Astrocyte (in vitro differentiated cells and primary cell): Measurements from ENCODE around the gene RNF34. TPM values are rescaled to one million over a fixed set of nuclear protein-coding genes. Genes with fewer than 3 reads are reported as not detected.

Source experiments
- DNase-seq: peaks from one replicate; pipeline ENCODE4 v3.0.0-alpha.2; 2010; ENCODE audit warnings: low read depth
- FAIRE-seq: peaks from 2 replicates; lab custom pipeline; 2011; peaks lifted over from hg19 to GRCh38; lab: Jason Lieb, UNC
- H2AFZ ChIP-seq: 2 replicates; pipeline ENCODE4 v1.6.0; 2012; ENCODE audit warnings: low read depth, low read length, inconsistent platforms
- H3K27ac ChIP-seq: 2 replicates; pipeline ENCODE4 v1.5.1; 2011; ENCODE audit warnings: low read depth, low read length, inconsistent platforms
- H3K27me3 ChIP-seq: 2 replicates; pipeline ENCODE4 v1.6.0; 2011; ENCODE audit warnings: low read length, inconsistent platforms; ENCODE audit not compliant: insufficient read depth
- H3K36me3 ChIP-seq: 2 replicates; pipeline ENCODE4 v1.5.1; 2011; ENCODE audit warnings: low read length, inconsistent platforms; ENCODE audit not compliant: insufficient read depth
- H3K4me1 ChIP-seq: 2 replicates; pipeline ENCODE4 v1.5.1; 2011; ENCODE audit warnings: low read length, inconsistent platforms; ENCODE audit not compliant: insufficient read depth
- H3K4me2 ChIP-seq: 2 replicates; pipeline ENCODE4 v1.6.0; 2012; ENCODE audit warnings: low read length, inconsistent platforms
- H3K4me3 ChIP-seq: 2 replicates; pipeline ENCODE4 v1.5.1; 2011; ENCODE audit warnings: low read depth, mild to moderate bottlenecking, low read length, inconsistent platforms; ENCODE audit not compliant: insufficient read depth
- H3K79me2 ChIP-seq: 2 replicates; pipeline ENCODE4 v1.6.0; 2012; ENCODE audit warnings: mild to moderate bottlenecking, low read length, inconsistent platforms; ENCODE audit not compliant: insufficient read depth
- H3K9ac ChIP-seq: 2 replicates; pipeline ENCODE4 v1.6.0; 2012; ENCODE audit warnings: mild to moderate bottlenecking, low read length, inconsistent platforms
- H3K9me3 ChIP-seq: 2 replicates; pipeline ENCODE4 v1.5.1; 2012; ENCODE audit warnings: low read depth, mild to moderate bottlenecking, low read length, inconsistent platforms; ENCODE audit not compliant: insufficient read depth
- H4K20me1 ChIP-seq: 2 replicates; pipeline ENCODE4 v1.6.0; 2012; ENCODE audit warnings: low read length, inconsistent platforms; ENCODE audit not compliant: insufficient read depth
- H3K27ac Mint-ChIP-seq: one replicate; pipeline ENCODE4 v1.8.0; 2021; ENCODE audit warnings: mild to moderate bottlenecking, mixed read lengths; ENCODE audit not compliant: unreplicated experiment
- H3K27me3 Mint-ChIP-seq: one replicate; pipeline ENCODE4 v1.8.0; 2021; ENCODE audit warnings: low read depth, mixed read lengths; ENCODE audit not compliant: unreplicated experiment
- H3K36me3 Mint-ChIP-seq: one replicate; pipeline ENCODE4 v1.8.0; 2021; ENCODE audit warnings: low read depth, mixed read lengths; ENCODE audit not compliant: unreplicated experiment
- H3K4me1 Mint-ChIP-seq: one replicate; pipeline ENCODE4 v1.8.0; 2021; ENCODE audit warnings: low read depth, mixed read lengths; ENCODE audit not compliant: unreplicated experiment
- H3K4me3 Mint-ChIP-seq: one replicate; pipeline ENCODE4 v1.8.0; 2021; ENCODE audit warnings: mild to moderate bottlenecking, moderate library complexity, mixed read lengths; ENCODE audit not compliant: unreplicated experiment
- H3K9me3 Mint-ChIP-seq: one replicate; pipeline ENCODE4 v1.8.0; 2021; ENCODE audit warnings: mild to moderate bottlenecking, mixed read lengths; ENCODE audit not compliant: unreplicated experiment
- EZH2 ChIP-seq: IDR thresholded peaks from 2 replicates; pipeline ENCODE4 v1.6.1; 2012; ENCODE audit warnings: mild to moderate bottlenecking, low read length, inconsistent platforms; ENCODE audit not compliant: insufficient read depth
- total RNA-seq: library from RNA; stranded (reverse); gene quantifications from 2 replicates; pipeline ENCODE4 v1.2.1, GENCODE V29; 2021
- TF ChIP-seq, protein P1 (sequence below): IDR thresholded peaks from 2 replicates; pipeline ENCODE4 v1.5.1; 2011; ENCODE audit warnings: low read depth, mild to moderate bottlenecking, inconsistent platforms, low read length, moderate library complexity; ENCODE audit not compliant: insufficient read depth

Gene RNF34
- total RNA-seq, 1 donor from 2014 or later = 37.7 TPM

DNA sequence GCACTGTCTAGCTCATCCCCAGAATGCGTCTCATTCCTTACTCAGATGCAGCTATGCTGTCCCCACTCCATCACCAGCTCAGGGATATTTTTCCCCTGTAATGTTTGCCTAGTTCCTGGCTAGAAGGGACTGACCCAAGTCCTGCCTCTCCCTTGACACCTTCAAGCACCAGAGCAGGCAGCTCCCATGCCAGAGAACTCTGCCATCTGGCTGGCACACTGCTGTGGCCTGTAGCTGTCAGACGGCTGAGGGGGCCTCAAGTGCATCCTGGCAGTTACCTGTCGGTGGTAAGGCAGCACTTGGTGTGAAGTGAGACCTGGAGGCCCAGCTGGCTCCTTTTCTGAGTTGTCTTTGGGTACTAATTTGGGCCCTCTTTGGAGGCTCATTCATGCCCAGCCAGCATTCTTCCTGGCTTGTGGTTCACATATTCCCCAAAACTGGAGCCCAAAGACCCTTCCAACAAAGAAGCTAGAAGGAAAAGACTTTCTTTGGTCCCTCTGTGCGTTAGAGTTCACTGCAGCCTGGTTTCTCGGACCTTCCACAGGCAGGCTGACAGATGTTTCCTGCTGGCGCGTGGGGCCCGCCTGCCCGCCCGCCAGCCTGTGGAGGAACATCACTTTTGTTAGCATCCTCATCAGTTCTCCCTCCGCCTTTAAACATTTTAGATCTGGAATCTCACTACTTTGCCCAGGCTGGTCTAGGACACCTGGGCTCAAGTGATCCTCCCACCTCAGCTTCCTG lies 33.0 kb downstream of the RNF34 start:
- Histone ChIP-seq H4K20me1 (peaks cover 3% of the 10 kb centered on the region), H3K9ac (no peak overlapping the region), H3K9me3 (peaks cover 3% of the 10 kb centered on the region), H3K27me3 (no peaks in the 10 kb centered on the region), H3K36me3 (peaks cover 52% of the 10 kb centered on the region), H3K79me2 (no peaks in the 10 kb centered on the region), H3K4me2 (no peak overlapping the region), H2AFZ (no peak overlapping the region), H3K27ac (no peak overlapping the region), H3K4me1 (no peaks in the 10 kb centered on the region), H3K4me3 (no peak overlapping the region)
- FAIRE-seq (no peak), DNase-seq (no peak)
- TF ChIP-seq, protein P1, sequence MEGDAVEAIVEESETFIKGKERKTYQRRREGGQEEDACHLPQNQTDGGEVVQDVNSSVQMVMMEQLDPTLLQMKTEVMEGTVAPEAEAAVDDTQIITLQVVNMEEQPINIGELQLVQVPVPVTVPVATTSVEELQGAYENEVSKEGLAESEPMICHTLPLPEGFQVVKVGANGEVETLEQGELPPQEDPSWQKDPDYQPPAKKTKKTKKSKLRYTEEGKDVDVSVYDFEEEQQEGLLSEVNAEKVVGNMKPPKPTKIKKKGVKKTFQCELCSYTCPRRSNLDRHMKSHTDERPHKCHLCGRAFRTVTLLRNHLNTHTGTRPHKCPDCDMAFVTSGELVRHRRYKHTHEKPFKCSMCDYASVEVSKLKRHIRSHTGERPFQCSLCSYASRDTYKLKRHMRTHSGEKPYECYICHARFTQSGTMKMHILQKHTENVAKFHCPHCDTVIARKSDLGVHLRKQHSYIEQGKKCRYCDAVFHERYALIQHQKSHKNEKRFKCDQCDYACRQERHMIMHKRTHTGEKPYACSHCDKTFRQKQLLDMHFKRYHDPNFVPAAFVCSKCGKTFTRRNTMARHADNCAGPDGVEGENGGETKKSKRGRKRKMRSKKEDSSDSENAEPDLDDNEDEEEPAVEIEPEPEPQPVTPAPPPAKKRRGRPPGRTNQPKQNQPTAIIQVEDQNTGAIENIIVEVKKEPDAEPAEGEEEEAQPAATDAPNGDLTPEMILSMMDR = no peak
- no peak for TF ChIP-seq EZH2
- no peak overlapping the region for H3K27ac Mint-ChIP-seq
- H3K27me3 Mint-ChIP-seq = no peaks in the 10 kb centered on the region
- peaks cover 44% of the 10 kb centered on the region for H3K36me3 Mint-ChIP-seq
- H3K4me3 Mint-ChIP-seq = no peak overlapping the region
- no peaks in the 10 kb centered on the region for H3K4me1 Mint-ChIP-seq
- peaks cover 2% of the 10 kb centered on the region for H3K9me3 Mint-ChIP-seq

- Histone ChIP-seq H2AFZ (no peak overlapping the region), H3K4me2 (no peak overlapping the region), H3K36me3 (peaks cover 23% of the 10 kb centered on the region), H3K27ac (no peak overlapping the region), H3K9ac (no peak overlapping the region), H3K4me3 (no peak overlapping the region), H3K79me2 (no peaks in the 10 kb centered on the region), H4K20me1 (peaks cover 3% of the 10 kb centered on the region), H3K9me3 (peaks cover 3% of the 10 kb centered on the region), H3K4me1 (no peaks in the 10 kb centered on the region), H3K27me3 (no peaks in the 10 kb centered on the region)
- Mint-ChIP-seq H3K36me3 (peaks cover 42% of the 10 kb centered on the region), H3K9me3 (peaks cover 2% of the 10 kb centered on the region), H3K4me1 (no peaks in the 10 kb centered on the region), H3K27me3 (no peaks in the 10 kb centered on the region), H3K4me3 (no peak overlapping the region), H3K27ac (no peak overlapping the region)
- DNase-seq (no peak), FAIRE-seq (no peak)
- no peak for TF ChIP-seq EZH2
- TF ChIP-seq, protein P1 = no peak
Observed at GRCh38 chr12:121436706-121437105, 36.8 kb downstream of the RNF34 start.

DNA sequence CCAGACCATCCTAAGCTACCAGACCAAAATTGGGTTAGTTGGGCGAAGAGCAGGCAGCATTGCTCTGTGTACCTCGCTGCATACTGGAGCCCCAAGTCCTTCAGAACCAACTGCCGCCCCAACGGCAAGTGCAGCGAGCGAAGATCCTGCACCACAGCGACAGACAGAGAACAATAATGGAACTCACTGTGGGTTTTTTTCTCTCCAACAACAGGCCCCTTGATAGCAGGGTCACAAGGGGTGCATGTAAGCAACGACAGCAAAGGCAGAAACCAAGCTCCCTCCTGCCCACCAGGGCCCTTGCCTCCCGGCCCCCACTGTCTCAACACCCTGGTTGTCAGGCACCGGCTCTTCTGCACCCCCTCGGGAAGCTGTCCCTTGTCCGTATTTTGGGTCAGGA lies 39.0 kb downstream of the RNF34 start:
- Histone ChIP-seq H3K9ac (no peak overlapping the region), H2AFZ (no peak overlapping the region), H3K27me3 (no peaks in the 10 kb centered on the region), H3K79me2 (no peaks in the 10 kb centered on the region), H3K9me3 (peaks cover 3% of the 10 kb centered on the region), H3K4me2 (no peak overlapping the region), H3K27ac (no peak overlapping the region), H3K4me3 (no peak overlapping the region), H3K36me3 (peaks cover 26% of the 10 kb centered on the region), H4K20me1 (no peaks in the 10 kb centered on the region), H3K4me1 (no peaks in the 10 kb centered on the region)
- Mint-ChIP-seq H3K27me3 (no peaks in the 10 kb centered on the region), H3K4me3 (no peak overlapping the region), H3K27ac (no peak overlapping the region), H3K36me3 (peaks cover 33% of the 10 kb centered on the region), H3K9me3 (peaks cover 1% of the 10 kb centered on the region), H3K4me1 (no peaks in the 10 kb centered on the region)
- TF ChIP-seq, protein P1 = no peak
- no peak for TF ChIP-seq EZH2
- DNase-seq (no peak), FAIRE-seq (no peak)
